Measurements from ENCODE around the gene PDCD6IP.

PDCD6IP gene

DNA sequence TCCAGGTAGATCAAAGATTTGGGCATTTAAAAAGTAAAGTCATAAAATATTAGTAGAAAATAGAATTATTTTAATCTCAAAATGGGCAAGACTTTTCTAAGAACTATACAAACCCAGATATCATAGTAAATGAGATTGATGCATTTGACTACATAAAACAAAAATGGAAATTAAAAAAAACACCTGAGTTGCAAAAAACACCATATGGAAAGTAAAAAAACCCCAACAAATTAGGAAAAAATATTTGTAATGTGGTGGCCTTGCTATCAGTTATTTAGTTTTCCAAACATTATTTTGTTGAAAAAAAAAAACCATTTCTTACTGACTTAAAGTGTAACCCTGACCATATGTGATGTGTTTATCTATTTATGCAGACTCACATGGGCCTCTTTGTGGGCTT lies 97.2 kb downstream of the PDCD6IP start:
- no peak for DNase-seq

DNA sequence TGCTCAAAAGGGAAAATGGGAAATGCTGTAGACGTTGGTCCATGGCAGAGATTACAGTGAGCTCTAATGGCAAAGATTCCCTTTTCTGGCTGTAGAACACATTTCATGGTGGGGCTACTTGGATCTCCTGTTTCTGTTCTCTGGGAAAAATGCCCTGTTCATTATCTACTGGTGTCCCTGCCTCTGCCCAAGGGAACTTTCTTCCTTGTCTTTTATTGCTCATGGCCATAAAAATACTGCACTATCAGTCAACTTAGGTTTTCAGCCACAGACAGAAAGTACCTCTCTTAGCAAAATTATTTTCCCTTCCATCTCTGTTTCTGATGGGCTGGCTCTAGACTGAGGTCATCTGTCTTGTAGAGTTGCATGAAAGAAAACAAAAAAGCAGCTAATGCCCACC lies 98.9 kb downstream of the PDCD6IP start:
- no peak for DNase-seq

DNA sequence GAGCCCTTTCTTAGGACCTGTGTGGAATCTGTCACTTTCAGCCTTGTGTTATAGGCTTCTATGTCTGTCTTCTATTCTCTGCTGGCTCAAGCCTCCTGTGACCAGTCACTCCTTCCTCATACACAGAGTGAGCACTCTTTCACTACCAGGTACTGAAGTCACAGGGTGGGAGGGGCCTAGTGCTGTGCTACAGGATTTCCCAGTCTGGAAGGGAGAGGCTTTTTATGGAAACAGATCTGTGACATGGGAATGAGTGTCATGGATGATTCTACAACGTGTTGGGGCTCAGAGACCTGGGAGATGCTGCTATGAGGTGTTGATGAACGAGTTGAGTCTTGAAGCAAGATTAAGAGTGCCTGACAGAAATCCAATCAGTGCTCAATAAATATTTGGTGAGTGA lies 100.5 kb downstream of the PDCD6IP start:
- no peak for DNase-seq

DNA sequence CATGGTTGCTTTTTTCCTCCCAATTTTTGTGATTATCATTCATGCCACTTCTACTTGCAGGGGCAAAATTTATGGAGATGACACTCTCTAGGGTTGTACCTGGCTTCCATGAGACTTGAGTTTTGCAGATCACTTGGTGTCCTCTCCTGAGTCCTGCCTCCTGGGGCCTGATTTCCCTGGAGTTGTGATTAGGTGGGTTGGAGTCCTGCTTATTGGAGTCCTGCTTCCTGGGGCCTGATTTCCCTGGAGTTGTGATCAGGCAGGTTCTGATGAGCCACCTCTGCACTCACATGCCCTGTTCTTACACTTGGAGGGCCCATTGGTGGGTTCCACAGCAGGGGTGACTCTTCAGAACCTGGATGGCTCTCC lies 102.0 kb downstream of the PDCD6IP start:
- no peak for DNase-seq

DNA sequence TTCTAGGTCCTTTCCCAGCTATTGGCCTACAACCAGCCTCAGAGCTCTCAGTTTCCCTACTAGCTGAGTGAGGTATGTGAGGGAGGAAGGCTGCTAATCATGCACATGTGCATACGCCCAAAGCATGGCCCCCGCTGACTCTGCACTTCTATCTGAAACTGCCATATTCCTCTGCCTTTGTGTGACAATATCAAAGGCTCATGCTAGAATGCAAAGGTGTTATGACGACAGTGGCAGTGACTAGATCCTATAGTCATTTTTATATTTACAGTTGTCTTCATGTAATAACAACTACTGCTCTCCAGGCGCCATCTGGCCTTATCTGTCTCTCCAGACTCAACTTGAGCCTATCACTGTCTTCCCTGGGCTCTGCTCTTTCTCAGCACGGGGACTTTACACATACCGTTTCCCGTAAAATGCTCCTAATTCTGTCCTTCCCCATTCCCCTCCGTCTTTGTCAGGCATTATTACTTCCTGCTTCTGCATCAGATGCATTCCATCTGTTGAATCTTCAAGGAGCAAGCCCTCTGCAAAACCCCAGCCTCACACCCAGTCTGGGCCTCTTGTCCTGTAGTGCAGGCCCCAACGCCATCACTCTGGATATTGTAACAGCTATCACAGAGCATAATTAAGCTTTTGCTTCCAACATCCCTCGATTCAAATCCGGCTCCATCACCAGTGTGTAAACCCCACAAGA lies 102.5 kb downstream of the PDCD6IP start:
- DNase-seq: no peak

DNA sequence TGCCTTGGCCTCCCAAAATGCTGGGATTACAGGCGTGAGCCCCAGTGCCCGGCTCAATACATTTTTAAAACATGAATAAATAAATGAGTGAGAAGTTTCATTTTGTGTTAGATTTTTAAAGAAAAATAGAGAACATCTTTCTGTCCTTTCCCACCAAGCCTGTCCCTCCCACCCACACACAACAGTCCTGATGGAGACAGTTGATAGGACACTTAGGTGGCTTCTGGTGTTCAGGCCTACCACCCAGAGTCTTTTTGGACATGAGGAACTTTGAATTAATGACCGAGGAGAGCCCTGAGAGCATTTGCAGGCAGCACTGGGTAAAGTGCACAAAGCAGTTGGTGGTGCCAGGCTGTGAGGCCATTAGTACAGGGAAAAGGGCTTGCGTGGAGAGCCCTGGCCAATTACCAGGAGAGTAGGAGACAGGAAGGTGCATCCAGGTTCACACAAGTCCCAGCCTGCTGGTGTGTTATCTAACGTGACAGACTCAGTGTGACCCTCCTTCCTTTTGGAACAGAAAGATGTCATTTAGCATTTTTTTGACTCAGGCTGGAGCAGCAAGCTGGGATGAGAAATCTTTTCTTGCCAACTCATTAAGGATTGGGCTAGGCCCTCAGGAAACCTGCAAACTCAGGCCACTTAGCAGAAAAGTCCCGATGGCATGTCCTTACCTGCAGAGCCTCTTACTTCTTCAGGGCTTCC lies 103.6 kb downstream of the PDCD6IP start:
- no peak for DNase-seq

DNA sequence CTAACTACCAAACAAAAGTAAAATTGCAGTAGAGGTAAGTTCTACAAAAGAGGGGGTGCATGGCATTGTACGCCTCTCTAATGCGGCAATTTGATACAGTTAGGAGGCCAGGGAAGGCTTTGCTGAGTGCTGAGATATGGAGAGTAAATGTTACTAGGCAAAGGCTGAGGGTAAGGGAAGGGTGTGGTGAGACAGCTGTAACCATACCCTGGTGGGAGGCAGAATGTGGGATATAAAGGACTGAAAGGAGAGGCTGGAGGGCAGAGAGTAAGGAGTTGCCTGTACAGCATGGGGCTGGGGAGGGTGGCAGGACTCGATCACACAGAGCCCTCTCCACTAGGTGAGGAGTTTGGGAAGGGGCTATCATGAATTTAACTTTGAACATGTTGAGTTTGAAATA lies 106.3 kb downstream of the PDCD6IP start:
- no peak for DNase-seq

DNA sequence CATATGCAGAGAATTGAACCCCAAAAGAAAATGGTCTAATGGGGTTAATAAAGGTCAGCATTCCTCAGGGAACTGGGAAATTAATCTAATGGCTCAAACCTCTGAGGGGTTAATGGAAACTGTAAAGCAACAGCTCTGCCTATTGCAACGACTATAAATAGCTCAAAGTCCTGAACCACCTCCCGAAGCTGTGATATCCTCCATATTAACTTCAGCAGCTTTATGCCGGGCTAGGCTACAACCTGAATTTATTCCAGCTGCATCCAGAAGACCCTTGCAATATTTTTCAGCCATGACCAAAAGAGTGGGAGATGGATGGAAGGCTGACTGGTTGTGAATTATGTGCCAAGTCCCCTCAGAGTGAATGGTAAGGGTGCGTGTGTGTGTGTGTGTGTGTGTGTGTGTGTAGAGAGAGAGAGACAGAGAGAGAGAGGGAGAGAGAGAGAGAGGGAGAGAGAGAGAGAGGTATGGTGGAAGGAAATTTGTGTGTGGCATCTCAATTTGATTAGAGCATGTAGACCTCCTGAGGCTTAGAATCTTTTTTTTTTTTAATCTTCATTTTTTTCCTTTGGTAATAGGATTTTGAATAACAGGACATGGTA lies 109.9 kb downstream of the PDCD6IP start:
- no peak for DNase-seq

DNA sequence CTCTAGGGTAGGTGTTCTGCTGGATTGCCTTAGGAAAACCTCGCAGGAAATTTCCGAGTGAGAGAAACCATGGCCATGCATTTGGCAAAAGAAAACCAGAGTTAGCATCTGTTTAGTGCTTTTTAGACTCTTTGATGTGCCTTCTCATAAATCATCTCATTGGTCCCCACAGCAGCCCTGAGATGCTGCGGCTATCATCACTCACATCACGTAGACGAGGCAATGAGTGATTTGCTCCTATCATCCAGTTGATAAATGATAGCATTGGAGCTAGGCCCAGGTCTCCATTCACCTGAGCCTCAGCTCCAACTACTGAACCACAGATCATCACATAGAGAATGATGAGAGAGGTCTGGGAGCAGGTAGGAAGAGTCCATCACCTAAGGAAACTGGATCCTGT lies 111.1 kb downstream of the PDCD6IP start:
- no peak for DNase-seq

DNA sequence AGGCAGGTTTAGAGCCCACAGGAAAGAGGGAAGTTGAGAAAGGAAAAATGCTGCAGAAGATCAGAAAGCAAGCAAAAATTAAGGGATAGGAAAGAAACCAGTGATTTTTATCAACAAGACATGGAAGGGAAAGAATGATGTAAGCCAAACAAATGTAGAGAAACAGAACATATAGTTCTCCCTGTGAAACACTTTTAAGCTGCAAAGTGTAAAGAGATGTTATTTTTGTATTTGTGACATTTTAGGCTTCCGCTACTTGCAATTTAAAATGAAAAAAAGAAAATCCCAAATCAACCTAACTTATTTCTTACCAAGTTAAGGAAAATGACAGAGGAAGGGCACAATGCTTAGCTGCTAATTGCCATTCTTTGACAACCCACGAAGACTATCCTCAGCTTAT lies 111.6 kb downstream of the PDCD6IP start:
- DNase-seq: no peak

DNA sequence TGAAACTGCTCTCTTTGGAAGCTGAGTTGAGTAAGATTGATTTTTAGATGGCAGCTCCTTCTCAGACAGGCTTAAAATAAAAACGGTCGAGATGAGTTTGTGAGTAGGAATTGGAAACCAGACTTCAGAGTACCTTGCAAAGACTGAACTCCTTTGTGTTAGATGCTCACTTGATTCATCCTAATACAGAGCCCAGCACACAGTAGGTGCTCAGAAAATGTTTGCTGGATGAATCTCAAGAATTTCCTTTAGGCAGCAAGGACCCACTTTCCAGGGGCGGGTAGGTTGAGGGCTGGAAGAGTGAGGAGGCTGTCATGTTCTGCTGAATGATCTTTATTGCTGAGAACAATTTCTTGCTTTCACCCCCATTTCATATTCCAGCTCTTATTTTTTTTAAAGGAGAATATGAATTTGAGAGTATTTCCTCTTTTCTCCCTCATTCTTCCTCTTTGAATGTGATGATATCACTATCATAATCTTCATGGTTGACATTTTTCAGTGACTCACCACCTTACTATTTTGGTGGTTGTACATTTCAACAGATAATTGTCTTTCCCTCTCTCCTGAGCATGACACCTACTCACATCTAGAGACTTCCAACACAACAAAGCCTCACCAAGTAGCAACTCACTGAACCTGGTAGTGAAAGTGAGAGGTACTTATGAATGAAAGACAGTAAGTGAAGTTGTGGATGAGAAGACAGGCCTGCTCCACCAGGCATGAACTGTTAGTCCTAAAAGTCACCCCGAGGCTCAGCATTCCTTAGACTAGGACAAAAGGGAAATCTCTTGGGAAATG lies 113.3 kb downstream of the PDCD6IP start:
- DNase-seq: peak; percentile 47 to 75

DNA sequence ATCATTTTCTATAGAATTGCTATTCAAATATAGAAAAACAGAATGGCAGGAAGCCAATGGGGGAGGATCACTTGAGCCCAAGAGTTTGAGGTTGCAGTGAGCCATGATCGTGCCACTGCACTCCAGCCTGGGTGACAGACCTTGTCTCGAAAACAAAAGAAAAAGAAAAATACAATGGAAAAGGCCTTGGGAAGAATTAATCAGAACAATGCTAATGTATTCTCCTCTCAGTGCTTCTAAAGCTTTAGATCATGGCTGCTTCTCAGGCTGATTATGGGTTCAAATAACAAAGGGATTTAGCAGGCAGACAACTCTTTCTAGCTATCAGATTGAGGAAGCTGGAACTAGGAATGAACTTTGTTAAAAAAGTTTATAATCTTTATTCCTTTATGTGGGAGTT lies 115.8 kb downstream of the PDCD6IP start:
- DNase-seq: no peak

DNA sequence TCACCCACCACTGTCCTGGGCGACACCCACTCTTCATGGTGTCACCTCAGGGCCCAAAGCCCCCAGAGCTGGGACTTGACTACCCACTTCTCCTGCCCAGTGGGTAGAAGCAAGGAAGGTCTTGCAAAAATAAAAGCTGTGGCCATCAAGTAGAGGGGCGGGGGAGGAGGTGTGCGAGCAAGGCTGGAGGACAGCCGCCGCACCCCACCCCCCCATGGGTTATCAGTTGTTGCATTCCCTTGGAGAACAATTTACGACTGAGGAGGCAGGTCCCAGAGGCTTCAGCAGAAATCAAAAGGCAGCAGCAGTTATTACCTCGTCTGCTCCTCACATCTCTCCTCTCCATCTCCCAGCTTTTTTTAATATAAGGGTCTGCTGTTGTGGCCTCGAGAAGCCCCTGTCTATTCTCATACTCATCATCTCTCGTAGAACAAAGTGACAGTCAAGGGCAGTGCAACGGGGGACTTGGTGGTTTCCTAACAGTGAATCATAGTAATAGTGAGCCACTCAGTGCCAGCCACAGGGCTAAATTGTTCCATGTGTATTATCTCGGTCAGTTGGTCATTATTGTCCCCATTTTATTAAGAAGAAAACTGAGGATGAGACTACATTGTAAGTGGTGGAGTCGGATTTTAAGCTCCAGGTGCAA lies 116.4 kb downstream of the PDCD6IP start:
- DNase-seq: no peak

DNA sequence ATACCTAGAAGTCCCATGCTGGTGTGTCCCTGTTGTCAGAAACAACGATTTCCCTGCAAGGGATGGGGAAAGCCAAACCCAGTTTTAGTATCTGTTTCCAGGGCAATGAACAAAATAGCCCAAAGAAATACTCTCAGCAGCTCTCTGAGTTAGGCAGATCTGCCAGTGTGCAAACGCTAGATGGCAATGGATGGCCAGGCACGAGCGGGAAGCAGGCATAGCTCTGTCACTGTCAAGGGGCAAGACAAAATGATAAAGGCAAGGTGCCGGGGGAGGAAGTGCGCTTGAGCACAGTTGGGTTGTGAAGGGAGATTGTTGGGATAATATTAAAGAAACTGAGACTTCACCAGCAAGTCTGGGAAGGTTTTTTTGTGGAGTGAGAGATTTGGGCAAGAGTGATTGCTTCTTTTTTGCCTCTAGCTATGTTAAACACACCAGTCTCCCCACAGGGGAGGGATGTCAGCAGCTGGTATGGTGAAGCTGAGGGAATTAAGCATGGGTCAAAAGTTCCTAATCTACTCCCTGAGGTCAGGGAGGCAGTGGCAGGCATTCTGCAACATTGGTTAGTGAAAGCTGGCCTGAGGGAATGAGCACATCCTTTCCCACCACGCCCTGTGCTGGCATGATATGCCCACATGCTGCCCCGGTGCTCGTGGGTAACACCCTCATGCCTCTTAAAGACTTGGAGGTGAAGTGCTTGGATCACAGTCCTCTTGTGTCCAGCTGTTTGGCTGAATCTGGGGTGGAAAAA lies 117.5 kb downstream of the PDCD6IP start:
- no peak for DNase-seq

DNA sequence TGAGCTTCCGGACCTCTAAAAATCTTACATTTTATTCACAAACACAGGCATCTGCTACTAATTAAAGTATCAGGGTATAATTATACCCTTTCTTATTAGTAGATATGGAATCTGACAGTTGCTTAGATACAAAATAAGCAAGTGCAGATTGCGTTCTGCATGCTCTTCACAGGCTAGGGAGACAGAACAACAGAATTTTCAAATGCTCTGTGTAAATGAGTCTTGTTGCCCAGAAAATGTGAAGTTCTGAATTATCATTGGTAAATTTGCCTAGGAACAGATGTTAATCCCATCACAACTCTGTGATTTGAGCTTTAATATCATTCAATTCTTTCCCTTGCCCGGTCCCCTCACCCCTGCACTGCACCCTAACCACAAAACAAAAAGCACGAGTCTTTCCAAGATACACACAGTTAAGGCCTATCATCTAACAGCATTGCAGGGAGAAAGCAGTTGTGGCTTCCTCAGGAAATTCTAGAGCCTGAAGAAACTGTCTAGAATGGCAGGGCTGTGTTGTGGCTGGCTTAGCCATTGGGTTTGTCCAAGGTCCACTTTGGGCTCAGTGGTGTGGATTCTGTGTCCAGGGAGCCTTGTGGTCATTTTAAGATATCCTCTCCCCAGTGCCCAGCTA lies 119.8 kb downstream of the PDCD6IP start:
- DNase-seq: no peak
